Mesodermal cell (in vitro differentiated cells): ENCODE measurements around the gene F8A2.
"Not testable (repeated sequence)": the region's sequence is repeated elsewhere in the genome, so short reads cannot be mapped to it uniquely, and the experiment has no call there.

Experiments
- H3K27ac ChIP-seq: 2 replicates; pipeline ENCODE4 v1.7.0; 2013; ENCODE audit warnings: mild to moderate bottlenecking, low read depth, low read length, moderate library complexity; ENCODE audit not compliant: severe bottlenecking
- H3K36me3 ChIP-seq: 2 replicates; pipeline ENCODE4 v1.7.1; 2013; ENCODE audit warnings: mild to moderate bottlenecking, low read length, moderate library complexity; ENCODE audit not compliant: control insufficient read depth, insufficient read depth
- H3K4me1 ChIP-seq: one replicate; pipeline ENCODE4 v1.7.1; 2013; ENCODE audit warnings: mild to moderate bottlenecking, low read length; ENCODE audit not compliant: insufficient read depth, control insufficient read depth, poor library complexity, severe bottlenecking
- H3K4me3 ChIP-seq: 2 replicates; pipeline ENCODE4 v1.7.0; 2013; ENCODE audit warnings: low read length, control low read depth, mild to moderate bottlenecking; ENCODE audit not compliant: insufficient read depth, poor library complexity, severe bottlenecking; ENCODE audit errors: extremely low read depth
- H3K9me3 ChIP-seq: 2 replicates; pipeline ENCODE4 v1.7.1; 2013; ENCODE audit warnings: mild to moderate bottlenecking, low read length, moderate library complexity; ENCODE audit not compliant: control insufficient read depth
- WGBS, 2 experiments: methylation state at CpG; one replicate each; pipeline ENCODE4 v1.1.5; 2013; ENCODE audit warnings: missing lambda C conversion rate in 2 of 2; ENCODE audit not compliant: insufficient coverage in 2 of 2; 5-methylcytosine and 5-hydroxymethylcytosine counted together

The F8A2 gene

GRCh38 chrX:155389634-155390033 lies 7.7 kb downstream of the F8A2 start:
- H3K36me3 ChIP-seq = no peaks in the 10 kb centered on the region
- H3K4me1 ChIP-seq = no peaks in the 10 kb centered on the region
- H3K27ac ChIP-seq = no peak overlapping the region
- H3K4me3 ChIP-seq = no peak overlapping the region
- 85 to 95% methylated on average over 2 to 4 of the region's 8 CpGs for WGBS, 2 experiments
- H3K9me3 ChIP-seq = no peaks in the 10 kb centered on the region

DNA sequence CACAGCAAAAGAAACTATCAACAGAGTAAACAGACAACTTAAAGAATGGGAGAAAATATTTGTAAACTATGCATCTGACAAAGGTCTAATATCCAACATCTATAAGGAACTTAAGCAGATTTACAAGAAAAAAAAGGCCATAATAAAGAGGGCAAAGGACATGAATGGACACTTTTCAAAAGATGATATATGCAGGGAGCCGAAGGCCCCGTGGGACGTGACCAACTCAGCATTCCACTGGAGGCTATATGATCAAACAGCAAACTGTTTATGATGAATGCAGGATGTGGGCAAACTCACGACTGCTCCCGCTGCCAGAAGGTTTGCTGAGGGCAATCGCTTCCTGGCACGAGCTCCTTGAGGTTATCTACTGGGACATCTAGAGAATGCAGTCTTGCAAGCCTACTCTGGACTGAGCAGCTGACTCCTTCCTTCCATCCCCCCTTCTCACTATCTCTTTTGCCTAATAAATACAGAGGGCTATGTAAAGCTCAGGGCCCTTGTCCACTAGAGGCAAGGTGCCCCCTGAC lies 12.9 kb downstream of the F8A2 start:
- H3K4me1 ChIP-seq, H3K36me3 ChIP-seq, H3K4me3 ChIP-seq, H3K9me3 ChIP-seq, H3K27ac ChIP-seq: not testable (repeated sequence)
- 100% methylated on average over 3 of the region's 7 CpGs for WGBS, 2 experiments

DNA sequence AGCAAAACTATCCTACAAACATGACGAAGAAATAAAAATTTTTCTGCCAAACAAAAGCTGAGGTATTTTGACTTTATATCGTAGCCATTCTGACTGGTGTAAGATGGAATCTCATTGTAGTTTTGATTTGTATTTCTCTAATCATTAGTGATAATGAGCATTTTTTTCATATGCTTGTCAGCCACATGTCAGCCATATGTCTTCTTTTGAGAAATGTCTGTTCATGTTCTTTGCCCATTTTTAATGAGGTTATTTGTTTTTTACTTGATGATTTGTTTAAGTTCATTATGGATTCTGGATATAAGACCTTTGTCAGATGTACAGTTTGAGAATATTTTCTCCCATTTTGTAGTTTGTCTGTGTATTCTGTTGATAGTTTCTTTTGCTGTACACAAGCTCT lies 24.5 kb downstream of the F8A2 start:
- no peak overlapping the region for H3K4me3 ChIP-seq
- WGBS, 2 experiments = no CpG with 5 or more reads among the region's 2 CpGs

DNA sequence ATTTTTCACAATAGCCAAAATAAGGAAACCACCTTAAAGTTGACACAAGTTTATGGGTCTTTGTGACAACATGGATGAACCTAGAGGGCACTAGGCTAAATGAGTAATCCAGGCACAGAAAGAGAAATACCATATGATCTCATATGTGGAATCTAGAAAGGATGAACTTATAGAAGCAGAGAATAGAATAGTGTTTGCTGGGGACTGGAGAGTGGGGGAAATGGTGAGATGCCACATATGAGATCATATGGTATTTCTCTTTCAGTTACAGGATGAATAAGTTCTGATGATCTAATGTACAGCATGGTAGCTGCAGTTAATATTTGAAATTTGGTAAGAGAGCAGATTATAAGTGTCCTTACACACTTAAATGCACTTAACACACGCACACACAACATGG lies 35.9 kb downstream of the F8A2 start:
- no CpG with 5 or more reads among the region's 1 CpG for WGBS, 2 experiments
- H3K4me3 ChIP-seq = no peak overlapping the region
- H3K4me1 ChIP-seq = no peaks in the 10 kb centered on the region
- H3K9me3 ChIP-seq = no peaks in the 10 kb centered on the region
- no peaks in the 10 kb centered on the region for H3K36me3 ChIP-seq
- no peak overlapping the region for H3K27ac ChIP-seq

More for the DNA sequence above, 24.5 kb downstream of the F8A2 start:
- Histone ChIP-seq H3K27ac (no peak overlapping the region), H3K36me3 (no peaks in the 10 kb centered on the region), H3K9me3 (no peaks in the 10 kb centered on the region), H3K4me1 (no peaks in the 10 kb centered on the region)
